IMR-90 (cell line): ENCODE measurements around the gene ARL6IP6.

Experiments used
- MAZ ChIP-seq: IDR thresholded peaks from 2 replicates; pipeline ENCODE4 v1.6.1; 2012; ENCODE audit warnings: low read depth, mild to moderate bottlenecking, low read length, improper control_type of control experiment, moderate library complexity, borderline replicate concordance
- MXI1 ChIP-seq: IDR thresholded peaks from 2 replicates; pipeline ENCODE4 v1.6.1; 2012; ENCODE audit warnings: low read depth, mild to moderate bottlenecking, low read length, moderate library complexity, borderline replicate concordance
- POLR2A ChIP-seq: IDR thresholded peaks from 2 replicates; pipeline ENCODE4 v1.6.1; 2012; ENCODE audit warnings: mild to moderate bottlenecking, low read depth, low read length
- RFX5 ChIP-seq: IDR thresholded peaks from 2 replicates; pipeline ENCODE4 v1.8.0; 2012; ENCODE audit warnings: low read depth, mild to moderate bottlenecking, low read length, moderate library complexity
- SMC3 ChIP-seq: fragments of 150-350 bp; IDR thresholded peaks from 2 replicates; pipeline ENCODE4 v1.6.1; 2016; ENCODE audit warnings: low read depth, mild to moderate bottlenecking, antibody characterized with exemption, low read length, moderate library complexity
- TF ChIP-seq, protein P1 (sequence below): conservative IDR thresholded peaks from 2 replicates; pipeline ENCODE4 v1.5.1; 2012; ENCODE audit warnings: mild to moderate bottlenecking, low read depth, low read length, improper control_type of control experiment

DNA sequence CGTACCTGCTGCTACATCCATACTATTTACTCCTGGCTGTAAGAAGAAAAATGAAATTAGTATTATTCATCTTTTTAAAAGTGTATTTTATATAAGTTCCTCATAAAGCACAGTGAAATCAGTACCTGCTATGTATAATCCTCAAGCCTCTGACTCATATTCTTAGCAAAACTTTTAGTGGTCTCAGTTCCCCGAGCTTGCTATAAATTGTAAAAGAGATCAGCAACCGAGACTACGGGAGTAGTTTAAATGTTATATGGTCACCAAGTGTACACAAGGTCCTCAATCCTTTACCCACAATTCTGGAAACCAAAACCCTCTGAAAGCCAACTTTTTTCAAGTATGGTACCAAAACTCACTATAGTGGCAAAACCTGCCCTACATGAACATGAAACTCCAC lies 25.4 kb upstream of the ARL6IP6 start:
- TF ChIP-seq, protein P1, sequence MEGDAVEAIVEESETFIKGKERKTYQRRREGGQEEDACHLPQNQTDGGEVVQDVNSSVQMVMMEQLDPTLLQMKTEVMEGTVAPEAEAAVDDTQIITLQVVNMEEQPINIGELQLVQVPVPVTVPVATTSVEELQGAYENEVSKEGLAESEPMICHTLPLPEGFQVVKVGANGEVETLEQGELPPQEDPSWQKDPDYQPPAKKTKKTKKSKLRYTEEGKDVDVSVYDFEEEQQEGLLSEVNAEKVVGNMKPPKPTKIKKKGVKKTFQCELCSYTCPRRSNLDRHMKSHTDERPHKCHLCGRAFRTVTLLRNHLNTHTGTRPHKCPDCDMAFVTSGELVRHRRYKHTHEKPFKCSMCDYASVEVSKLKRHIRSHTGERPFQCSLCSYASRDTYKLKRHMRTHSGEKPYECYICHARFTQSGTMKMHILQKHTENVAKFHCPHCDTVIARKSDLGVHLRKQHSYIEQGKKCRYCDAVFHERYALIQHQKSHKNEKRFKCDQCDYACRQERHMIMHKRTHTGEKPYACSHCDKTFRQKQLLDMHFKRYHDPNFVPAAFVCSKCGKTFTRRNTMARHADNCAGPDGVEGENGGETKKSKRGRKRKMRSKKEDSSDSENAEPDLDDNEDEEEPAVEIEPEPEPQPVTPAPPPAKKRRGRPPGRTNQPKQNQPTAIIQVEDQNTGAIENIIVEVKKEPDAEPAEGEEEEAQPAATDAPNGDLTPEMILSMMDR: no peak
- TF ChIP-seq POLR2A (no peak), SMC3 (no peak), MXI1 (no peak), MAZ (no peak), RFX5 (no peak)
